ENCODE measurements around the gene CERCAM.
"Not testable (repeated sequence)": the region's sequence is repeated elsewhere in the genome, so short reads cannot be mapped to it uniquely, and the experiment has no call there.

The CERCAM gene

GRCh38 chr9:128409450-128409849 lies 11.2 kb upstream of the CERCAM start:
- Histone ChIP-seq H3K36me3 (ENCODE audit: control insufficient read depth, insufficient read depth, low read length) (no peaks in the 10 kb centered on the region), H3K9me3 (ENCODE audit: control insufficient read depth, low read length) (no peaks in the 10 kb centered on the region), H3K27ac (ENCODE audit: low read depth, low read length, severe bottlenecking) (no peak overlapping the region), H3K4me1 (ENCODE audit: control insufficient read depth, insufficient read depth, low read length, poor library complexity, severe bottlenecking) (peaks cover 13% of the 10 kb centered on the region), H3K4me3 (ENCODE audit: extremely low read depth, insufficient read depth, low read length, poor library complexity, severe bottlenecking) (no peak overlapping the region)
- WGBS, 2 experiments (ENCODE audit: insufficient coverage in 2 of 2), result 51 to 65% methylated on average over 5 to 7 of the region's 8 CpGs

- Histone ChIP-seq H3K4me1 (ENCODE audit: control insufficient read depth, insufficient read depth, low read length, poor library complexity, severe bottlenecking) (peaks cover 13% of the 10 kb centered on the region), H3K27ac (ENCODE audit: low read depth, low read length, severe bottlenecking) (no peak overlapping the region), H3K36me3 (ENCODE audit: control insufficient read depth, insufficient read depth, low read length) (no peaks in the 10 kb centered on the region), H3K9me3 (ENCODE audit: control insufficient read depth, low read length) (no peaks in the 10 kb centered on the region), H3K4me3 (ENCODE audit: extremely low read depth, insufficient read depth, low read length, poor library complexity, severe bottlenecking) (no peak overlapping the region)
- 32 to 45% methylated on average over 4 to 5 of the region's 6 CpGs for WGBS, 2 experiments (ENCODE audit: insufficient coverage in 2 of 2)
These were observed 10.7 kb upstream of the CERCAM start for GRCh38 chr9:128409978-128410377.

DNA sequence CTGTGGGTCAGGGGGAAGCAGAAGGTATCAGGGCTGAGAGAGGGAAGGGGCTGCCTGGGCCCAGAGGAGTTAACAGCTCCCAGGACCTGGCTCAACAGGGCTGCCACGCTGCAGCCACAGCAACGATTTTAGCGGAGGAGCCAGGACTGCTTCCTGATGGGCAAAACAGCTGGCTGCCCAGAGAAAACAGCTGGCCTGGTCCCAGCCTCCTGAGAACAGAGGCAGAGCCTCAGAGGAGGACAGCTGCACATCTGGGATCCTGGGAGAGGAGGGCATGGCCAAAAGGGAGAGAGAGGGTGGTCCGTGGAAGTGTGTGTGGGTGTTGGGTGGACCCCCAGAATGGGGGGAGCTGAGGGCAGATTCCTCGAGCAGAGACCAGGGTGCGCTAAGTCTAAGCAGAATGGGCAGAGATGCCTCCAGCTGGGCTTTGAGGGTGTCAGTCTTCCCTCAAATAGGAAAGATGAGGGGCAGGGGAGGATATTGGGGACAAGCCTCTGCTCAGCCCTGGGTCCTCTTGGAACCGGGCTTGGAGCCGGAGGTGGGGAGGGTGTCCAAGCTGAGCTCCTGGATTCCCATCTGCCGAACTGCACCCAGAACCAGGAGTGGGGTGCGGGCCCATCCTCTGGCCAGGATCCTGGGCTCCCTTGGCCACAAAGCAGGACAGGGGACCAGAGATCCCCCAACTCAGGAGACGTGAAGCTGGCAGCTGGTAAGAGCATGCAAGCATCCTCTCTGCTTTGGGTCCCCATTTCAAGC lies 9.1 kb upstream of the CERCAM start:
- Histone ChIP-seq H3K4me3 (ENCODE audit: extremely low read depth, insufficient read depth, low read length, poor library complexity, severe bottlenecking) (no peak overlapping the region), H3K4me1 (ENCODE audit: control insufficient read depth, insufficient read depth, low read length, poor library complexity, severe bottlenecking) (peaks cover 3% of the 10 kb centered on the region), H3K27ac (ENCODE audit: low read depth, low read length, severe bottlenecking) (no peak overlapping the region), H3K9me3 (ENCODE audit: control insufficient read depth, low read length) (no peaks in the 10 kb centered on the region), H3K36me3 (ENCODE audit: control insufficient read depth, insufficient read depth, low read length) (no peaks in the 10 kb centered on the region)
- 81 to 91% methylated on average over 9 to 11 of the region's 11 CpGs for WGBS, 2 experiments (ENCODE audit: insufficient coverage in 2 of 2)

DNA sequence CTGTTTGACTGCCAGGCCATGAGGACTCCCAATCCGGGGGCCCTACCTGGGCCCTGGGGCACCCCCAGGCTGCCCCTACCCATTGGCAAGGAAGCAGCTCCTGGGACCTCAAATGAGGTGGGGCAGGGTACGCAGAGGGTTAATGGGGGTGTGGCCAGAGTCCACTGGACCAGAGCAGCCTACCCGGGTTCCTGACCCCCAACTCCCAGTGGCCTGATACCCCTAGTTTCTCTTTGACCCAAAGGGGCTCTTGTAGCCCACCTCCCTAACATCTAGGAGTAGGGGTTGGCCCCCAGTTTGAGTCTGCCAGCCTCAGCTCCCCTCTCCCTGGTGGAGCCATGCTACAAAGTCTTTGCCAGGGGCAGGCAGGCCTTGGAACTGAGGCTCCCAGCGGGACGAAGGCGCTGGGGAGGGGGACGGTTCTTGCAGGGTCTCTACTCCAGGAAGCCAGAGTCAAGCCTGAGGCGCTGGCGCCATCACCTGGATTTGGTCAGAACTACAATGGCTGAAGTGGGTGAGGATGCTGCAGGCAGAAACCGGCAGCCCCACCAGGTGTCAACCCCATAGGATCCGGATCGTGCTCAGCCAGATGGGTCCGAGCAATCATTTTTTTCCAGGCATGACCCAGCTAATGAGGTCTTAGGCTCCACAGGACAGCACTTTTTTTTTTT lies 8.4 kb upstream of the CERCAM start:
- 12 to 15% methylated on average over 12 of the region's 13 CpGs for WGBS, 2 experiments (ENCODE audit: insufficient coverage in 2 of 2)
- H3K4me1 ChIP-seq (ENCODE audit: control insufficient read depth, insufficient read depth, low read length, poor library complexity, severe bottlenecking), result no peaks in the 10 kb centered on the region
- no peaks in the 10 kb centered on the region for H3K9me3 ChIP-seq (ENCODE audit: control insufficient read depth, low read length)
- no peak overlapping the region for H3K27ac ChIP-seq (ENCODE audit: low read depth, low read length, severe bottlenecking)
- H3K36me3 ChIP-seq (ENCODE audit: control insufficient read depth, insufficient read depth, low read length), result no peaks in the 10 kb centered on the region
- no peak overlapping the region for H3K4me3 ChIP-seq (ENCODE audit: extremely low read depth, insufficient read depth, low read length, poor library complexity, severe bottlenecking)

GRCh38 chr9:128413728-128414127 lies 6.9 kb upstream of the CERCAM start:
- H3K36me3 ChIP-seq (ENCODE audit: control insufficient read depth, insufficient read depth, low read length), result not testable (repeated sequence)
- WGBS, 2 experiments (ENCODE audit: insufficient coverage in 2 of 2), result 88 to 94% methylated on average over 12 to 13 of the region's 13 CpGs

DNA sequence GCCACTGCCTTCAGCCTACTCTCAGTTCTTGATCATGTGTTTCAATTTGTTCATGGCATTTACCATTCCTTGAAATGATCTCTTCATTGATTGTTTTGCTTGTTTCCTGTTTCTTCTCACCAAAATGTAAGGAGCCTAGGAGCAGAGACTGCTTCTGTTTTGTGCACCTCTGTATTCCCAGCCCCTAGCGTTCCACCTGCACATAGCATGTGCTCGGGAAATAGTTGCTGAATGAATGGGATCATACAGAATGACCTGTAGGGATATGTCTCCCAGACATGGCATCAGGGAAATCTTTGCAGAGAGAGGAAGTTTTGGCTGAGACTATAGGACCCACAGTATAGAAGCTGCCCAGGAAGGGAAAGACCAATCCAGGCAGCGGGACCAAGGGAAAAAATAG lies 6.2 kb upstream of the CERCAM start:
- Histone ChIP-seq H3K4me1 (ENCODE audit: control insufficient read depth, insufficient read depth, low read length, poor library complexity, severe bottlenecking) (peaks cover 2% of the 10 kb centered on the region), H3K4me3 (ENCODE audit: extremely low read depth, insufficient read depth, low read length, poor library complexity, severe bottlenecking) (no peak overlapping the region), H3K9me3 (ENCODE audit: control insufficient read depth, low read length) (no peaks in the 10 kb centered on the region), H3K27ac (ENCODE audit: low read depth, low read length, severe bottlenecking) (no peak overlapping the region), H3K36me3 (ENCODE audit: control insufficient read depth, insufficient read depth, low read length) (no peaks in the 10 kb centered on the region)
- WGBS, 2 experiments (ENCODE audit: insufficient coverage in 2 of 2), result 81 to 94% methylated on average over 2 to 3 of the region's 3 CpGs

More at GRCh38 chr9:128413728-128414127, 6.9 kb upstream of the CERCAM start:
- H3K27ac ChIP-seq (ENCODE audit: low read depth, low read length, severe bottlenecking); H3K9me3 ChIP-seq (ENCODE audit: control insufficient read depth, low read length); H3K4me3 ChIP-seq (ENCODE audit: extremely low read depth, insufficient read depth, low read length, poor library complexity, severe bottlenecking); H3K4me1 ChIP-seq (ENCODE audit: control insufficient read depth, insufficient read depth, low read length, poor library complexity, severe bottlenecking): not testable (repeated sequence)

- no peaks in the 10 kb centered on the region for H3K9me3 ChIP-seq (ENCODE audit: control insufficient read depth, low read length)
- peaks cover 4% of the 10 kb centered on the region for H3K4me1 ChIP-seq (ENCODE audit: control insufficient read depth, insufficient read depth, low read length, poor library complexity, severe bottlenecking)
- H3K36me3 ChIP-seq (ENCODE audit: control insufficient read depth, insufficient read depth, low read length), result no peaks in the 10 kb centered on the region
- 88 to 92% methylated on average over 2 of the region's 2 CpGs for WGBS, 2 experiments (ENCODE audit: insufficient coverage in 2 of 2)
- H3K4me3 ChIP-seq (ENCODE audit: extremely low read depth, insufficient read depth, low read length, poor library complexity, severe bottlenecking), result no peak overlapping the region
- H3K27ac ChIP-seq (ENCODE audit: low read depth, low read length, severe bottlenecking), result no peak overlapping the region
These were observed 5.4 kb upstream of the CERCAM start for GRCh38 chr9:128415281-128415680.

GRCh38 chr9:128416014-128416413 lies 4.6 kb upstream of the CERCAM start:
- peaks cover 4% of the 10 kb centered on the region for H3K4me1 ChIP-seq (ENCODE audit: control insufficient read depth, insufficient read depth, low read length, poor library complexity, severe bottlenecking)
- H3K9me3 ChIP-seq (ENCODE audit: control insufficient read depth, low read length), result no peaks in the 10 kb centered on the region
- H3K27ac ChIP-seq (ENCODE audit: low read depth, low read length, severe bottlenecking), result no peak overlapping the region
- 85 to 92% methylated on average over 3 to 5 of the region's 6 CpGs for WGBS, 2 experiments (ENCODE audit: insufficient coverage in 2 of 2)
- no peak overlapping the region for H3K4me3 ChIP-seq (ENCODE audit: extremely low read depth, insufficient read depth, low read length, poor library complexity, severe bottlenecking)
- no peaks in the 10 kb centered on the region for H3K36me3 ChIP-seq (ENCODE audit: control insufficient read depth, insufficient read depth, low read length)

DNA sequence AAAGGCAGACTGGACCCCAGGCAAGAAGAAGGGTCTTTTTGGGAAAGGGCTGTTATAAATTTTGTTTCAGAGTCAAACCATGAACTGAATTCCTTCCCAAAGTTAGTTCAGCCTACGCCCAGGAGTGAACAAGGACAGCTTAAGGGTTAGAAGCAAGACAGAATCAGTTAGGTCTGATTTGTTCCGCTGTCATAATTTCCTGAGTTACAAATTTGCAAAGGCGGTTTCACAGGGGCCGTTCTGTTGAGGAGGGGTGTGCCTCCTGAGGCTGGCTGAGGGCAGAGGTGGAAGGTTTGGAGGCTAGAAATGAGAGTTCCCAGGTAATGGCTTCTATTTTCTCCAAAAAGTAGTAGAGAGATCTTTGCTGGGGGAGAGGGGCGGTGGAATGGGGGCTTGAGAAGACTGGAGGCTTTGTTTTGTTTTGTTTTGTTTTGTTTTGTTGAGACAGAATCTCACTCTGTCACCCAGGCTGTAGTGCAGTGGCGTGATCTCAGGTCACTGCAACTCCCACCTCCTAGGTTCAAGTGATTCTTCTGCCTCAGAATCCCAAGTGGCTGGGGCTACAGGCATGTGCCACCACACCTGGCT lies 4.1 kb upstream of the CERCAM start:
- H3K4me1 ChIP-seq (ENCODE audit: control insufficient read depth, insufficient read depth, low read length, poor library complexity, severe bottlenecking), result peaks cover 6% of the 10 kb centered on the region
- no peaks in the 10 kb centered on the region for H3K9me3 ChIP-seq (ENCODE audit: control insufficient read depth, low read length)
- no peak overlapping the region for H3K4me3 ChIP-seq (ENCODE audit: extremely low read depth, insufficient read depth, low read length, poor library complexity, severe bottlenecking)
- 82 to 88% methylated on average over 5 of the region's 6 CpGs for WGBS, 2 experiments (ENCODE audit: insufficient coverage in 2 of 2)
- no peak overlapping the region for H3K27ac ChIP-seq (ENCODE audit: low read depth, low read length, severe bottlenecking)
- H3K36me3 ChIP-seq (ENCODE audit: control insufficient read depth, insufficient read depth, low read length), result no peaks in the 10 kb centered on the region

GRCh38 chr9:128419061-128419925 lies 1.4 kb upstream of the CERCAM start:
- H3K9me3 ChIP-seq (ENCODE audit: control insufficient read depth, low read length), result no peaks in the 10 kb centered on the region
- 35 to 38% methylated on average over 23 of the region's 28 CpGs for WGBS, 2 experiments (ENCODE audit: insufficient coverage in 2 of 2)
- peaks cover 5% of the 10 kb centered on the region for H3K36me3 ChIP-seq (ENCODE audit: control insufficient read depth, insufficient read depth, low read length)
- H3K27ac ChIP-seq (ENCODE audit: low read depth, low read length, severe bottlenecking), result no peak overlapping the region
- peak overlapping the region; percentile 83 for H3K4me3 ChIP-seq (ENCODE audit: extremely low read depth, insufficient read depth, low read length, poor library complexity, severe bottlenecking)
- peaks cover 10% of the 10 kb centered on the region for H3K4me1 ChIP-seq (ENCODE audit: control insufficient read depth, insufficient read depth, low read length, poor library complexity, severe bottlenecking)

Data from mesodermal cell (in vitro differentiated cells).